ENCODE data around the gene APH1A.
"Not testable (repeated sequence)": the region's sequence is repeated elsewhere in the genome, so short reads cannot be mapped to it uniquely, and the experiment has no call there.

The APH1A gene

GRCh38 chr1:150268705-150269403 is at the start of gene APH1A:
TSS of gene APH1A (minus strand) at chr1:150269016. CDS start at chr1:150268810, 206 bp downstream.
- peak; percentile 89 to 93 (median 91) for DNase-seq (ENCODE audit: low read depth in 2 of 3, low spot score in 1 of 3)

DNA sequence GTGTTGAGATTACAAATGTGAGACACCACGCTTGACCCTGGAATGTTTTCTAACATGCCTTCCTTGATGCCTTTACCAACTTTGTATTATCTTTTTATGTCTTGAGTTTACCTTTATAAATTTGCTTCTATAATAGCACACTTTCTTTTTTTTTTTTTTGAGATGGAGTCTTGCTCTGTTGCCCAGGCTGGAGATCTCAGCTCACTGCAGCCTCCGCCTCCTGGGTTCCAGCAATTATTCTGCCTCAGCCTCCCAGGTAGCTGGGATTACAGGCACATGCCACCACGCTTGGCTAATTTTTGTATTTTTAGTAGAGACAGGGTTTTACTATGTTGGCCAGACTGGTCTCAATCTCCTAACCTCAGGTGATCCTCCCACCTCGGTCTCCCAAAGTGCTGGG is 45.9 kb upstream of the APH1A start:
- DNase-seq (ENCODE audit: low read depth in 2 of 3, low spot score in 1 of 3) = not testable (repeated sequence)

- DNase-seq (ENCODE audit: low read depth in 2 of 3, low spot score in 1 of 3) = no peak
Measured at GRCh38 chr1:150311762-150312161, 42.9 kb upstream of the APH1A start.

GRCh38 chr1:150309758-150310508 is 41.1 kb upstream of the APH1A start:
- no peak for DNase-seq (ENCODE audit: low read depth in 2 of 3, low spot score in 1 of 3)

DNA sequence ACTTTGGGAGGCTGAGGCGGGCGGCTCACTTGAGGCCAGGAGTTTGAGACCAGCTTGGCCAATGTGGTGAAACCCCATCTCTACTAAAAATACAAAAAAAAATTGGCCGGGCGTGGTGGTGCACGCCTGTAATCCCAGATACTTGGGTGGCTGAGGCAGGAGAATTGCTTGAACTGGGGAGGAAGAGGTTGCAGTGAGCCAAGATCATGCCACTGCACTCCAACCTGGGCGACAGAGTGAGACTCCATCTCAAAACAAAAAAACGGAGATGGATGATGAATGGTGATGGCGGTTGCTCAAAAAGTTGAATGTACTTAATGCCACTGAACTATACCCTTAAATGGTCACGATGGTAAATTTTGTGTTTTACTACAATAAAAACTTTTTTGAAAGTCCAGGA is 39.8 kb upstream of the APH1A start:
- not testable (repeated sequence) for DNase-seq (ENCODE audit: low read depth in 2 of 3, low spot score in 1 of 3)

DNA sequence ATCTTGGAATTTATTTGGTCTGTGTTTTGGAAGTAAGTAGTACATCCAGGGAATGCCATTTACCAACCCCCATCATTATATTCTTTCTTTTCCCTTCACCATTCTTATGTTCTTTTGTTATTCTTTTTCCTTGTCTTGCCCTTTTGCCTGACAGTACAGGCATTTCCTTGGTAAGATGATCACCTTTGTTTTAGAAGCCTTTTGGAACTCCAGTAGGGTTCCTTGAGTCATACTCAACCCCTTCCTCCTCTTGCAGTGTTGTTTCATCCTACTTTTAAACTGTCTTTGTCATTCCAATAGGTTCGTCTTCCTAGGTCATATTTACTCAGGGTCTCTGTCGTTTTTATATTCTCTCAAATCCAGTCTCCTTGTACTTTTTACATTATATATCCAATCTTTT is 34.1 kb upstream of the APH1A start:
- no peak for DNase-seq (ENCODE audit: low read depth in 2 of 3, low spot score in 1 of 3)

DNA sequence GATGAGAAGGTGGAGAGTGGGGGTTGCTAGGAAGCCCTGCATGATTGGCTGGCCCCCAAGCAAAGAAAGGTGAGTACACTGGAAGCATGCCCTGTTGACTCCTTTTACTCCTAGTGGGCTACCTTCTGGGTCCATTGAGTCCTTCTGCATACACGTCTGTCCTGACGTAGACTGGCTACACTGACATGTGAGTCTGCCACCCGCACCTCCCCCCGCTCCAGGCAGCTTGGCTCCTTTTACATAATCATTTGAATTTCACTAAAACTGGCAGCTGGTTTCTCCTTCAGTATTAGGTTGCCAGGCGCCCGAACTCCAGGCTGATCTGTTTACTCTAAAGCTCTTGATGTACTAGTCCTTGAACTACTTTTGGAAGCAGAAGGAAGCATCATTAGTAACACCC is 33.5 kb upstream of the APH1A start:
- DNase-seq (ENCODE audit: low read depth in 2 of 3, low spot score in 1 of 3) = no peak

DNA sequence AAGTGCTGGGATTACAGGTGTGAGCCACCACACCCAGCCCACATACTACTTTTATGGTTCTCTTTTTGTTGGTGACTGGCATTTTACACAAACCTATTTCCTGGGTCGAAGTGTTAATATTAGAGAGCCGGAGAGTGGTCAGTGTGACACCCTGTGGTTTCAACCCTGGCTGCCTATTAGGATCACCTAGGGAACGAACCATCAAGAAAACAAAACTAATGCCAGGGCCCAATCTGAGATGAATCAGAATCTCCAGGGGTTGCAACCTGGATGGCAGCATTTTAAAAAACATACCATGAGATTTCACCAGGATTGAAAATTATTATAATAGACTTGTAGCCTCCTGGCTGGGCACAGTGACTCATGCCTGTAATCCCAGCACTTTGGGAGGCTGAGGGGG is 30.9 kb upstream of the APH1A start:
- no peak for DNase-seq (ENCODE audit: low read depth in 2 of 3, low spot score in 1 of 3)

- DNase-seq (ENCODE audit: low read depth in 2 of 3, low spot score in 1 of 3) = no peak
Measured at GRCh38 chr1:150295476-150295875, 26.7 kb upstream of the APH1A start.

- peak; percentile 78 to 85 (median 83) for DNase-seq (ENCODE audit: low read depth in 2 of 3, low spot score in 1 of 3)
Measured at GRCh38 chr1:150293433-150294253, 24.8 kb upstream of the APH1A start, which contains the start of gene MRPS21. TSS of gene MRPS21 (plus strand) at chr1:150293861. CDS start at chr1:150294367, 506 bp downstream.

GRCh38 chr1:150288822-150289221 is 20.0 kb upstream of the APH1A start:
- DNase-seq (ENCODE audit: low read depth in 2 of 3, low spot score in 1 of 3) = no peak

DNA sequence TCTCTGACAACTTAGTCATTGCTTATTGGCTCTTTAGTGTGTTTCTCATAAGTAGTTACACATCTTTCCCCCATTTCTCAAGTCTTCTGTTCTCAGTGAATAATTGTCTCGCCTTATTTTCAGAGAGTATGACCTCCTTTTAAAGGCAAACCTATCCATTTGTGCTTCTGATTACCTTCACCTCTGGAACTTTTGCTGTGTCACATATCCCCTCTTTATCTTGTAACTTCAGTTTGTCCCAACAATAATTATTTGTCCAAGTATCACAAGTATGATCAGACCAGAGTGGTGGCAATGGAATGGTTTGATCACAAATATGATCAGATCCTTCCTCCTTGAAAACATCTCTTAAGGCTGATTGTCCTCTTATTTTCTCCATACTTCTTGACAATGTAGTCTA is 19.6 kb upstream of the APH1A start:
- DNase-seq (ENCODE audit: low read depth in 2 of 3, low spot score in 1 of 3) = no peak

GRCh38 chr1:150283260-150283659 is 14.4 kb upstream of the APH1A start:
- DNase-seq (ENCODE audit: low read depth in 2 of 3, low spot score in 1 of 3) = no peak

- DNase-seq (ENCODE audit: low read depth in 2 of 3, low spot score in 1 of 3) = no peak
Measured at GRCh38 chr1:150282558-150282958, 13.7 kb upstream of the APH1A start.

GRCh38 chr1:150281758-150282557 is 13.1 kb upstream of the APH1A start, which contains the start of gene CIART:
TSS of gene CIART (plus strand) at chr1:150282554. CDS start at chr1:150283268, 714 bp downstream.
- peak; percentile 62 to 74 (median 63) for DNase-seq (ENCODE audit: low read depth in 2 of 3, low spot score in 1 of 3)

DNA sequence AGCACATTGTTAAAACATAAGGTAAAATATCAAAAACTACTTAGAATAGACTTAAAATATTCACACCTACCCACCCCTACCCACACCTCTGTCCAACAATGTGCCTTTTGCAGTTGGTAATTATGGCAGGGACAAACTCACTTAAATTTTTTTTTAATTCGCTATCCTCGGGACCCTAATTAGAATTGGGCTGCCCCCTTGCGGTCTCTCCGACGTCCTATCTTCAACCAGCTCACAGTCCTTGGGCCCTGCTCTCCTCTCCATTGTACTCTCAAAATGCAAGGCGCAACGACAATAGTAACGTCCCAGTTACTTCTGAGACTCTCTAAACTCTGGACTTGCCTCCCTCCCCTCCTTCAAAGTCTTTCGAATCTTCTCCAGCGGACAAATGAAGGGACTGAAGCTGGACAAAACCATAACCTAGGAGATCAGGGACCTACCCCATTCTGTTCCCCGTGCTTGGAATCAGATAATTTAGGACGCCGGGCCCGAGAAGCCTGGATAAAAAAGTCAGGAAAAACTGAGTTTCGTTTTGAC is 12.5 kb upstream of the APH1A start:
- peak in 2 of 3 donors; percentile 37 to 42 for DNase-seq (ENCODE audit: low read depth in 2 of 3, low spot score in 1 of 3)

GRCh38 chr1:150280138-150280707 is 11.4 kb upstream of the APH1A start:
- no peak for DNase-seq (ENCODE audit: low read depth in 2 of 3, low spot score in 1 of 3)

- no peak for DNase-seq (ENCODE audit: low read depth in 2 of 3, low spot score in 1 of 3)
Measured at GRCh38 chr1:150273311-150273710, 4.5 kb upstream of the APH1A start.

- DNase-seq (ENCODE audit: low read depth in 2 of 3, low spot score in 1 of 3) = no peak
Measured at GRCh38 chr1:150271291-150271959, 2.6 kb upstream of the APH1A start.
